Uterus (tissue), 2 donors: ENCODE results near the gene HADH.

Source experiments
- POLR2A ChIP-seq, 2 donors: fragments of 450-650 bp; IDR thresholded peaks; one replicate each; pipeline ENCODE4 v1.6.1; 2016; ENCODE audit warnings: antibody characterized with exemption in 2 of 2, mild to moderate bottlenecking in 1 of 2, moderate library complexity in 1 of 2
- TF ChIP-seq, protein P1 (sequence below), 4 experiments: fragments of 200-600 bp in 2 of 4; fragments of 450-650 bp in 2 of 4; sonication (generic) in 2 of 4; IDR thresholded peaks; one replicate each; pipeline ENCODE4 v1.5.1; 2016 to 2019; ENCODE audit warnings: antibody characterized with exemption in 4 of 4, mild to moderate bottlenecking in 2 of 4, moderate library complexity in 1 of 4

DNA sequence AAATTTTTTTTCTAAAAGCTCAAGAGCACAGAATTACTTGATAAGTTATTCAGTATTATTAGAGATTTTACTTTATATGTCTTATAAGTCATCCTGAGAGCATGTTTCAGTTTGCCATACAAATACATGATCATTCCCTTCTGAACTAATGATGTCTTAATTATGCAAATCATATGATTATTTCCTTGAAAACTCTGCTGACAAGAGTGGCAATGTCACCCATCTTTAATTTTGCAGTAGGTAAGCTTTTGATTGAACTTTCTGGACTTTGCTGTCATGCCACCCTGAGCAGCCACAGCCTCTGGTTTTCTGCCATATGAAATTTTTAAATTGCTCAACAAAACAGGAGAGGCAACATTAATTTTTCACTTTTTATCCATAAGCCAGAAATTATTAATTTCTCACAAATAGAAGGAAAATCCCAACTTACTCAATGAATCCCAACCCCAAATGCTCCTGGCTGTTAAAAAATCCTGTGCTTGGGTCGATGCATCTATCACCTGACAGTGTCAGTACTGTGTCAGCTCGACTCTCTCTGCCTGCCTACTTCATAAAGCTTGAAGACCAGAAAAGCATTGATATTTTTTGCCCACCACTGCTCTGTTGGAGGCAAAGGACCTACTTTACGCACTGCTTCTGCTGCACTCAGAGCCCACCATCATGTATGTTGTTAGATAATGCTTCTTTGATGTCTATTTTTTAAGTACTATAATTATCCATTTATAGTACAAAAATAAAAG lies 11.6 kb upstream of the HADH start:
- TF ChIP-seq, protein P1, sequence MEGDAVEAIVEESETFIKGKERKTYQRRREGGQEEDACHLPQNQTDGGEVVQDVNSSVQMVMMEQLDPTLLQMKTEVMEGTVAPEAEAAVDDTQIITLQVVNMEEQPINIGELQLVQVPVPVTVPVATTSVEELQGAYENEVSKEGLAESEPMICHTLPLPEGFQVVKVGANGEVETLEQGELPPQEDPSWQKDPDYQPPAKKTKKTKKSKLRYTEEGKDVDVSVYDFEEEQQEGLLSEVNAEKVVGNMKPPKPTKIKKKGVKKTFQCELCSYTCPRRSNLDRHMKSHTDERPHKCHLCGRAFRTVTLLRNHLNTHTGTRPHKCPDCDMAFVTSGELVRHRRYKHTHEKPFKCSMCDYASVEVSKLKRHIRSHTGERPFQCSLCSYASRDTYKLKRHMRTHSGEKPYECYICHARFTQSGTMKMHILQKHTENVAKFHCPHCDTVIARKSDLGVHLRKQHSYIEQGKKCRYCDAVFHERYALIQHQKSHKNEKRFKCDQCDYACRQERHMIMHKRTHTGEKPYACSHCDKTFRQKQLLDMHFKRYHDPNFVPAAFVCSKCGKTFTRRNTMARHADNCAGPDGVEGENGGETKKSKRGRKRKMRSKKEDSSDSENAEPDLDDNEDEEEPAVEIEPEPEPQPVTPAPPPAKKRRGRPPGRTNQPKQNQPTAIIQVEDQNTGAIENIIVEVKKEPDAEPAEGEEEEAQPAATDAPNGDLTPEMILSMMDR (IDR thresholded peaks at IDR 0.05), result no peak
- no peak for TF ChIP-seq POLR2A (IDR thresholded peaks at IDR 0.05)
